HCT116 (cell line): ENCODE measurements around the gene ZNF74. TPM values are rescaled to one million over a fixed set of nuclear protein-coding genes. Genes with fewer than 3 reads are reported as not detected.

Experiments
- ATAC-seq: fragments of 200-7000 bp; cut with Tn5 transposase; 2 replicates; pipeline ENCODE4 v1.9.1; 2020; ENCODE audit warnings: mild to moderate bottlenecking, moderate library complexity
- BruUV-seq: library from RNA; stranded (reverse); fragments of 400-500 nt; replicated peaks from 2 replicates; lab custom pipeline; 2021; lab: Mats Ljungman, UMichigan
- CTCF ChIA-PET: fragments of 300-600 bp; sonication (Branson Sonifier 250); formaldehyde crosslinking; loops from one replicate; lab custom pipeline; 2021; ENCODE audit warnings: antibody characterized with exemption; lab: Charles Lee
- POLR2A ChIA-PET: fragments of 300-600, 350-600 bp; sonication (Branson Sonifier 250); formaldehyde crosslinking; loops from one replicate; lab custom pipeline; 2021; ENCODE audit warnings: antibody characterized with exemption; lab: Charles Lee
- RAD21 ChIA-PET, 2 experiments: fragments of 300-600 bp; sonication (Branson Sonifier 250); formaldehyde crosslinking; loops; one replicate each; lab custom pipeline; 2023; ENCODE audit warnings: low total read pairs in 2 of 2; ENCODE audit not compliant: uncharacterized antibody in 2 of 2, unreplicated experiment in 2 of 2, low non-redundant PET in 1 of 2; lab: Charles Lee
- DNase-seq: peaks from one replicate; pipeline ENCODE4 v3.0.0-alpha.2; 2010; ENCODE audit warnings: low read depth, low spot score
- H2AFZ ChIP-seq: fragments of 200-600 bp; shearing (Covaris generic), sonication (generic); 2 replicates; pipeline ENCODE4 v1.6.1; 2017; ENCODE audit warnings: low read depth, mixed run types, mixed read lengths, antibody characterized with exemption, low read length; ENCODE audit not compliant: poor library complexity, severe bottlenecking
- H3K27ac ChIP-seq: 2 replicates; pipeline ENCODE4 v1.5.1; 2012; ENCODE audit warnings: low read depth, low read length
- H3K27me3 ChIP-seq: fragments of 200-600 bp; sonication (generic); 2 replicates; pipeline ENCODE4 v1.6.1; 2016; ENCODE audit warnings: mixed run types, low read length, mixed read lengths; ENCODE audit not compliant: insufficient read depth
- H3K36me3 ChIP-seq, 2 experiments: fragments of 200-500 bp in 1 of 2; fragments of 200-600 bp in 1 of 2; sonication (Bioruptor generic) in 1 of 2; sonication (generic) in 1 of 2; 2 replicates each; pipeline versions ENCODE4 v1.5.1 to v1.6.1; 2014 to 2016; ENCODE audit warnings: low read length in 2 of 2, inconsistent platforms in 1 of 2, mixed read lengths in 1 of 2, mixed run types in 1 of 2; ENCODE audit not compliant: insufficient read depth in 2 of 2, control insufficient read depth in 1 of 2
- H3K4me1 ChIP-seq, 2 experiments: fragments of 200-600 bp in 1 of 2; sonication (generic) in 1 of 2; 2 replicates each; pipeline versions ENCODE4 v1.5.1 to v1.6.1; 2012 to 2017; ENCODE audit warnings: low read length in 2 of 2, inconsistent platforms in 1 of 2, mild to moderate bottlenecking in 1 of 2, mixed read lengths in 1 of 2, mixed run types in 1 of 2, moderate library complexity in 1 of 2; ENCODE audit not compliant: insufficient read depth in 2 of 2, control insufficient read depth in 1 of 2
- H3K4me2 ChIP-seq: fragments of 200-600 bp; sonication (generic); 2 replicates; pipeline ENCODE4 v1.6.1; 2017; ENCODE audit warnings: mixed run types, low read length, mixed read lengths
- H3K4me3 ChIP-seq, 2 experiments: fragments of 200-600 bp in 1 of 2; sonication (generic) in 1 of 2; replicated peaks in 1 of 2; 2 replicates each; pipeline ENCODE4 v1.5.1; 2011 to 2016; ENCODE audit warnings: low read length in 2 of 2, control low read depth in 1 of 2, low read depth in 1 of 2, mild to moderate bottlenecking in 1 of 2, mixed read lengths in 1 of 2, mixed run types in 1 of 2
- H3K79me2 ChIP-seq: fragments of 200-600 bp; sonication (generic); 2 replicates; pipeline ENCODE4 v1.6.1; 2017; ENCODE audit warnings: mild to moderate bottlenecking, mixed run types, low read length, moderate library complexity, mixed read lengths; ENCODE audit not compliant: insufficient read depth
- H3K9ac ChIP-seq: fragments of 200-600 bp; sonication (generic); 2 replicates; pipeline ENCODE4 v1.6.1; 2016; ENCODE audit warnings: low read length, mixed read lengths
- H3K9me2 ChIP-seq: fragments of 200-600 bp; sonication (generic), shearing (Covaris generic); 2 replicates; pipeline ENCODE4 v1.6.1; 2017; ENCODE audit warnings: mixed run types, mild to moderate bottlenecking, moderate library complexity; ENCODE audit not compliant: insufficient read depth
- H3K9me3 ChIP-seq, 2 experiments: fragments of 200-500 bp in 1 of 2; fragments of 200-600 bp in 1 of 2; sonication (Bioruptor generic) in 1 of 2; sonication (generic) in 1 of 2; 2 replicates each; pipeline ENCODE4 v1.6.1; 2014 to 2017; ENCODE audit warnings: low read length in 2 of 2, mixed read lengths in 2 of 2, inconsistent platforms in 1 of 2, low read depth in 1 of 2, mild to moderate bottlenecking in 1 of 2, mixed run types in 1 of 2, moderate library complexity in 1 of 2; ENCODE audit not compliant: control insufficient read depth in 1 of 2, insufficient read depth in 1 of 2
- H4K20me1 ChIP-seq: fragments of 200-600 bp; sonication (generic), shearing (Covaris generic); 2 replicates; pipeline ENCODE4 v1.6.1; 2017; ENCODE audit warnings: mixed run types, mild to moderate bottlenecking, moderate library complexity; ENCODE audit not compliant: insufficient read depth
- EGR1 ChIP-seq: IDR thresholded peaks from 2 replicates; pipeline ENCODE4 v1.6.1; 2012; ENCODE audit warnings: low read depth
- POLR2AphosphoS5 ChIP-seq: IDR thresholded peaks from 2 replicates; pipeline ENCODE4 v1.6.1; 2011; ENCODE audit warnings: mild to moderate bottlenecking, low read depth, low read length, moderate library complexity
- SIN3A ChIP-seq: IDR thresholded peaks from 2 replicates; pipeline ENCODE4 v1.6.1; 2012; ENCODE audit warnings: low read depth
- SRF ChIP-seq: IDR thresholded peaks from 2 replicates; pipeline ENCODE4 v1.6.1; 2012; ENCODE audit warnings: low read depth
- TCF7L2 ChIP-seq: IDR thresholded peaks from 2 replicates; pipeline ENCODE4 v1.7.0; 2011; ENCODE audit warnings: borderline replicate concordance, inconsistent platforms; ENCODE audit not compliant: insufficient read depth, insufficient read length; ENCODE audit errors: extremely low read depth
- intact Hi-C: fragments of 100-400 bp; cut with micrococcal nuclease; formaldehyde crosslinking; loops from 2 replicates; pipeline ENCODE4 v1.10.0; 2022
- total RNA-seq: library from RNA; stranded (reverse); gene quantifications from one replicate; pipeline ENCODE4 v1.2.1, GENCODE V29; 2021; ENCODE audit not compliant: unreplicated experiment
- TF ChIP-seq, protein P1 (sequence below), 3 experiments: fragments of 200-600 bp in 1 of 3; sonication (generic) in 1 of 3; IDR thresholded peaks in 2 of 3; conservative IDR thresholded peaks in 1 of 3; 2 replicates each; pipeline ENCODE4 v1.5.1; 2012 to 2017; ENCODE audit warnings: low read depth in 2 of 3, low read length in 2 of 3, antibody characterized with exemption in 1 of 3, borderline replicate concordance in 1 of 3, control low read depth in 1 of 3, mild to moderate bottlenecking in 1 of 3, mixed read lengths in 1 of 3, mixed run types in 1 of 3, moderate library complexity in 1 of 3; ENCODE audit not compliant: insufficient read depth in 1 of 3

The ZNF74 gene
- total RNA-seq, 1 experiment from 2014 or later = 15.4 TPM

DNA sequence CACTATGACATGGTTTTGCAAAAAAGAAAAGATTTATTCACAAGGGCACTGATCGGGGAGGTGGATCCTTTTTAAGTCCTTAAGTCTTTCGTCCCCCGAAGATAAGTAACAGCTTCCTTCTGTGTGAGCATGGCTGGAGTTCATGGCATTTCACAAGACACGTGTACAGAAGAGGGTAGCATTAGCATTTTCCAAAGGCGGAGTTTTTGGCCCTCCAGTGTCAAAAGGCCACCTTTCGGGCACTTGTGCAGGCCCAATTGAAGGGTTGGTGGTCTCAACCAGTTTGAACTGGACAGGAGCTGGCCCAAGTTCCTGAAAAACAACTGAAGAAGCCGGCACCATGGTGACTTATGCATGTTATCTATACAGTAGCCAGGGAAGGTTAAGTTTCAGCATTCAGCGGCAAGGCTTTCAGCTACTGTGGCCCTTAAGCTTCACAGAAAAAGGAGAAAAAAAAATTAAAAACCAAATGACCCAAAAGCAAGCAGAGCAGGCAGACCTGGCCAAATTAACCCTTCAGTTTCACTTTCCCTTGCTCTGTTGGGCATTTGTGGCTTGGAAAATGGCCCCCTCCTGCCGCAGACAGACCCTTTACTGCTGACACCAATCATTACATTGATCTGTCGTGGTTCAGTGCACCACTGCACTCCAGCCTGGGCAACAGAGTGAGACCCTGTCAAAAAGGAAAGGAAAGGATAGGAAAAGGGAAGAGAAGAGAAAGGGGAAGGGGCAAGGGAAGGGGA, 18.7 kb downstream of the ZNF74 start:
- no peak for ATAC-seq
- RAD21 ChIA-PET = no interaction called here
- no peak overlapping the region for H3K27ac ChIP-seq
- DNase-seq = no peak
- CTCF ChIA-PET = interaction anchor here (1.1 kb wide), 1 partner anchor 10 kb away, joined by 3 read pairs; no protein-coding TSS in a partner anchor
- TF ChIP-seq SRF (no peak), POLR2AphosphoS5 (no peak), TCF7L2 (no peak), SIN3A (no peak), EGR1 (no peak)
- TF ChIP-seq, protein P1, sequence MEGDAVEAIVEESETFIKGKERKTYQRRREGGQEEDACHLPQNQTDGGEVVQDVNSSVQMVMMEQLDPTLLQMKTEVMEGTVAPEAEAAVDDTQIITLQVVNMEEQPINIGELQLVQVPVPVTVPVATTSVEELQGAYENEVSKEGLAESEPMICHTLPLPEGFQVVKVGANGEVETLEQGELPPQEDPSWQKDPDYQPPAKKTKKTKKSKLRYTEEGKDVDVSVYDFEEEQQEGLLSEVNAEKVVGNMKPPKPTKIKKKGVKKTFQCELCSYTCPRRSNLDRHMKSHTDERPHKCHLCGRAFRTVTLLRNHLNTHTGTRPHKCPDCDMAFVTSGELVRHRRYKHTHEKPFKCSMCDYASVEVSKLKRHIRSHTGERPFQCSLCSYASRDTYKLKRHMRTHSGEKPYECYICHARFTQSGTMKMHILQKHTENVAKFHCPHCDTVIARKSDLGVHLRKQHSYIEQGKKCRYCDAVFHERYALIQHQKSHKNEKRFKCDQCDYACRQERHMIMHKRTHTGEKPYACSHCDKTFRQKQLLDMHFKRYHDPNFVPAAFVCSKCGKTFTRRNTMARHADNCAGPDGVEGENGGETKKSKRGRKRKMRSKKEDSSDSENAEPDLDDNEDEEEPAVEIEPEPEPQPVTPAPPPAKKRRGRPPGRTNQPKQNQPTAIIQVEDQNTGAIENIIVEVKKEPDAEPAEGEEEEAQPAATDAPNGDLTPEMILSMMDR (IDR thresholded peaks at IDR 0.05 in 2 of 3, conservative IDR thresholded peaks at IDR 0.05 in 1 of 3; ENCODE audit: borderline replicate concordance in 1 of 3, insufficient read depth in 1 of 3, low read depth in 2 of 3, low read length in 2 of 3) = no peak
- TF ChIP-seq, all 23 proteins: peak for 0
- H3K27me3 ChIP-seq = no peaks in the 10 kb centered on the region
- no peak overlapping the region for H3K4me2 ChIP-seq
- no peaks in the 10 kb centered on the region for H3K36me3 ChIP-seq
- H2AFZ ChIP-seq = no peak overlapping the region
- peaks cover 0 to 4% of the 10 kb centered on the region in 2 experiments; a peak in 1 of 4 replicates for H3K4me1 ChIP-seq
- H3K79me2 ChIP-seq = no peaks in the 10 kb centered on the region
- no peak overlapping the region for H3K4me3 ChIP-seq
- intact Hi-C loops = no loop called here
- no peak overlapping the region for H3K9ac ChIP-seq
- POLR2A ChIA-PET = no interaction called here
- BruUV-seq = no TSS peak
- no peaks in the 10 kb centered on the region for H3K9me3 ChIP-seq
- H3K9me2 ChIP-seq = no peaks in the 10 kb centered on the region
- no peaks in the 10 kb centered on the region for H4K20me1 ChIP-seq
